NT2/D1 (cell line): ENCODE results near the gene DAB2IP.

Source experiments
- DNase-seq: peaks from one replicate; pipeline ENCODE4 v3.0.0-alpha.2; 2011; ENCODE audit warnings: low read depth, low spot score
- H3K27me3 ChIP-seq: 2 replicates; pipeline ENCODE4 v1.6.0; 2011; ENCODE audit warnings: mild to moderate bottlenecking; ENCODE audit not compliant: insufficient read length, insufficient read depth
- H3K36me3 ChIP-seq: 2 replicates; pipeline ENCODE4 v1.6.1; 2011; ENCODE audit warnings: mild to moderate bottlenecking, low read length, mixed read lengths; ENCODE audit not compliant: insufficient read depth, insufficient read length
- H3K4me1 ChIP-seq: 2 replicates; pipeline ENCODE4 v1.5.1; 2011; ENCODE audit not compliant: insufficient read depth, insufficient read length
- H3K4me3 ChIP-seq: 2 replicates; pipeline ENCODE4 v1.5.1; 2011; ENCODE audit warnings: low read depth; ENCODE audit not compliant: insufficient read length
- H3K9ac ChIP-seq: 2 replicates; pipeline ENCODE4 v1.6.0; 2011; ENCODE audit warnings: low read depth; ENCODE audit not compliant: insufficient read length
- H3K9me3 ChIP-seq: 2 replicates; pipeline ENCODE4 v1.5.1; 2011; ENCODE audit warnings: mild to moderate bottlenecking, low read length; ENCODE audit not compliant: insufficient read depth
- SUZ12 ChIP-seq: IDR thresholded peaks from 2 replicates; pipeline ENCODE4 v1.6.1; 2011; ENCODE audit not compliant: insufficient read length, insufficient read depth; ENCODE audit errors: extremely low read depth
- YY1 ChIP-seq: IDR thresholded peaks from 2 replicates; pipeline ENCODE4 v1.6.1; 2011; ENCODE audit not compliant: insufficient read length, insufficient read depth
- ZNF274 ChIP-seq: IDR thresholded peaks from 2 replicates; pipeline ENCODE4 v1.6.1; 2011; ENCODE audit warnings: mild to moderate bottlenecking, low read depth, low read length

The DAB2IP gene

DNA sequence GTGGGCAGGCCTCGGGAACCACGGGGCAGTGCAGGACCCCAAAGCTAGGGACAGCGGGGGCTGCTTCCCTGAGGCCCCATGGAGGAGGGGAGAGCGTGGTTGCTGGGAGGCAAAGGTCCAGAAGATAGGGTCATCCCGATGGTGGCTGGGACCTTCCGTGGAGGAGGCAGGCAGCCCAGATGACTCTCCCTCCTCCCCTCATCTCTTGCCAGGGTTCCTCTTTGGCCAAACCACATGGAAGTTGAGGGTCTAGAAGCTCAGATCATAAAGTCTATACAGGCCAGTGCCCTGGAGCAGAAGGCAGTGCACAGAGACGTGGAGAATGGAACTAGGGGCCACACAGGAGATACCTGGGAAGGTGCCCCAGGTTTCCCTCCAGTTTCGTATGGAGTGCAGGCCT, 22.6 kb downstream of the DAB2IP start:
- Histone ChIP-seq H3K4me3 (no peak overlapping the region), H3K4me1 (peaks cover 15% of the 10 kb centered on the region), H3K36me3 (peaks cover 8% of the 10 kb centered on the region), H3K9ac (no peak overlapping the region), H3K9me3 (no peaks in the 10 kb centered on the region), H3K27me3 (no peaks in the 10 kb centered on the region)
- DNase-seq = no peak
- TF ChIP-seq YY1 (no peak), SUZ12 (no peak), ZNF274 (no peak)

- Histone ChIP-seq H3K36me3 (peaks cover 17% of the 10 kb centered on the region), H3K4me3 (no peak overlapping the region), H3K27me3 (no peaks in the 10 kb centered on the region), H3K9me3 (no peaks in the 10 kb centered on the region), H3K4me1 (peaks cover 15% of the 10 kb centered on the region), H3K9ac (no peak overlapping the region)
- TF ChIP-seq ZNF274 (no peak), SUZ12 (no peak), YY1 (no peak)
- DNase-seq = no peak
Observed at GRCh38 chr9:121674952-121675351, 23.5 kb downstream of the DAB2IP start.

GRCh38 chr9:121675381-121675780, 23.9 kb downstream of the DAB2IP start:
- Histone ChIP-seq H3K9ac (no peak overlapping the region), H3K36me3 (peaks cover 21% of the 10 kb centered on the region), H3K9me3 (no peaks in the 10 kb centered on the region), H3K4me3 (no peak overlapping the region), H3K4me1 (peaks cover 15% of the 10 kb centered on the region), H3K27me3 (no peaks in the 10 kb centered on the region)
- TF ChIP-seq YY1 (no peak), SUZ12 (no peak), ZNF274 (no peak)
- no peak for DNase-seq

DNA sequence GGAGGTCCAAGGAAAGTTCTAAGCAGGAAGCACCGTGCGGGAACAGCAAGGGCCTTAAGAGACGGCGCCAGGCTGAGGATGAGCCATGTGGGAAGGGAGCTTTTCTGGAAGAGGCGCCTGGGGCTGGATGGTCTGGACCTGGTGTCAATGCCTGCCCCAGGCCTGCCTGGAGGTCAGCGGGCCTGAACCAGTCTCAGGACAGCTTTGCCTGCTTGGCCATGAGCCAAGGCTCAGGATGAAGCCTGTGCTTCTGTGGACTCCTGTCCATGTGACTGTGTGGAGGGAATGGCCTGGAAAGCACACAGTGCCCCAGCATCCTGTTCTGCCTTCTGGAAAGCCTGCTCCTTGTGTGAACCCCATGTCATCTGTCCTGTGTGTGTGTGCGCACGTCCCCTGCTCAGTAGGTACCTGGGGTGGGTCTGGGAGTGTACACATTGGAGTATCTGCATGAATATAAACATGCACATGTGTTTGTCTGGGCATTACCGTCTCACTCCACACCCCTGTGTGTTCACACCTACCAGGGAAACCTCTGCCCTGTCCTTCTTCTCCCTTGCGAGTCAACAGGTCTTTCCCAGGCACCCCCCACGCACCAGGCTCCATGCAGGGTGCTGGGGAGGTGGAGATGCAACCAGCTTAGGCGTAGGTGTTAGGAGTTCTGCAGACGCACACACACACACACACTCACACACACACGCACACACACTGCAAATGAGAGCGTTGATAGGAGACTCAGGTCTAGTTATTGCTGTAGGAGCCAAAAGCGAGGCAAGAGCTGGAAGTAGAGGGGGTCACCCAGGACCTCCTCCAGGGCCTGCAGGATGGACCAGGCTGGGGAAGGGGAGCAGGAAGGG, 24.8 kb downstream of the DAB2IP start:
- peaks cover 15% of the 10 kb centered on the region for H3K4me1 ChIP-seq
- TF ChIP-seq SUZ12 (no peak), YY1 (no peak), ZNF274 (no peak)
- no peaks in the 10 kb centered on the region for H3K27me3 ChIP-seq
- peaks cover 26% of the 10 kb centered on the region for H3K36me3 ChIP-seq
- no peak for DNase-seq
- no peak overlapping the region for H3K4me3 ChIP-seq
- H3K9ac ChIP-seq = no peak overlapping the region
- no peaks in the 10 kb centered on the region for H3K9me3 ChIP-seq

- H3K9ac ChIP-seq = no peak overlapping the region
- peaks cover 15% of the 10 kb centered on the region for H3K4me1 ChIP-seq
- no peak for DNase-seq
- no peak overlapping the region for H3K4me3 ChIP-seq
- H3K9me3 ChIP-seq = no peaks in the 10 kb centered on the region
- TF ChIP-seq ZNF274 = no peak
- TF ChIP-seq SUZ12 = no peak
- TF ChIP-seq YY1 = no peak
- H3K36me3 ChIP-seq = peaks cover 33% of the 10 kb centered on the region
- no peaks in the 10 kb centered on the region for H3K27me3 ChIP-seq
Observed at GRCh38 chr9:121676926-121677325, 25.5 kb downstream of the DAB2IP start.

GRCh38 chr9:121678501-121679022, 27.1 kb downstream of the DAB2IP start:
- no peak overlapping the region for H3K4me3 ChIP-seq

DNA sequence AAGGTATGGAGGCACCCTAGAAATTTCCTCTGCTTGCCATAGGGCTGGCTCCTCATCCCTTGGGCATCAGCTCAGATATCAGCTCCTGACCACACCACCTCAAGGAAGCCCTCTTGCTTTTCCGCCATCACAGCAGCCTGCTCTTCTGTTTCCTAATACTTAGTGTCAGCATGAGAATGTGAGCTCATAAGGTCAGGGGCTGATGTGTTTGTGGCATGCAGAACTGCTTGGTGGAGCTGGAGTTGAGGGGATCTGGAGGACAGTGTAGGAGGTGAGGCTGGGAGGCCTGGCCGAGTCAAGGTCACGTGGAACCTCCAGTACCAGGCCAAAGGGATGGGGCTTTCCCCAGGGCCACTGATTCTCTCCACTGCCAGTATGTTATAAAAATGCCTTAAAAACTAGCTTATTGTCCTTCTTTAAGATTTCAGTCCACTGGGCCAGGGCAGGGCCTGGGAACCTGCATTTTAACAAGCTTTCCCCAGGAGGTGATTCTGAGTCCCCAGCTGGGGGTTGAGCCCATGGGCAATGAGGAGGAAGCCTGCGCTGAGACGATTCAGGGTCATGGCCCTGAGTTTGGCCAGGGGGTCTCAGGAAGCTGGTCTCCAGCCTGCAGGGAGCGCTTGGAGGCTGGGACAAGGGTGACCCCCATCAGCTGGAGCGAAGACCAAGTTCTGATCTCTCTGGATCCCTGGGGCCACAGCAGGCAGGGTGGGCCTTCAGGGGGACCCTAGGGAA, 28.6 kb downstream of the DAB2IP start:
- Histone ChIP-seq H3K4me1 (peaks cover 9% of the 10 kb centered on the region), H3K9ac (no peak overlapping the region), H3K36me3 (peaks cover 56% of the 10 kb centered on the region), H3K4me3 (no peak overlapping the region), H3K27me3 (no peaks in the 10 kb centered on the region), H3K9me3 (no peaks in the 10 kb centered on the region)
- no peak for DNase-seq
- no peak for TF ChIP-seq ZNF274
- TF ChIP-seq SUZ12 = no peak
- TF ChIP-seq YY1 = no peak

More at GRCh38 chr9:121678501-121679022, 27.1 kb downstream of the DAB2IP start:
- no peak overlapping the region for H3K9ac ChIP-seq
- TF ChIP-seq SUZ12 (no peak), YY1 (no peak), ZNF274 (no peak)
- DNase-seq = no peak
- H3K9me3 ChIP-seq = no peaks in the 10 kb centered on the region
- no peaks in the 10 kb centered on the region for H3K27me3 ChIP-seq
- H3K36me3 ChIP-seq = peaks cover 44% of the 10 kb centered on the region
- H3K4me1 ChIP-seq = peaks cover 17% of the 10 kb centered on the region
